Lower lobe of right lung (tissue), 2 donors: ENCODE results near the gene ATP8A1. TPM values are rescaled to one million over a fixed set of nuclear protein-coding genes. Genes with fewer than 3 reads are reported as not detected.

Experiments used
- ATAC-seq, 2 donors: fragments of 200-7000 bp; cut with Tn5 transposase; one replicate each; pipeline ENCODE4 v1.9.1; 2020 to 2022; ENCODE audit warnings: mild to moderate bottlenecking in 2 of 2, moderate library complexity in 2 of 2
- DNase-seq: peaks from one replicate; pipeline ENCODE4 v3.0.0-alpha.2; 2020
- H3K27ac ChIP-seq: fragments of 200-600 bp; one replicate; pipeline ENCODE4 v1.8.0; 2022
- H3K27me3 ChIP-seq: fragments of 200-600 bp; one replicate; pipeline ENCODE4 v1.8.0; 2022; ENCODE audit warnings: low read depth
- H3K36me3 ChIP-seq: fragments of 200-600 bp; one replicate; pipeline ENCODE4 v1.8.0; 2022; ENCODE audit warnings: mild to moderate bottlenecking
- H3K4me1 ChIP-seq: fragments of 200-600 bp; one replicate; pipeline ENCODE4 v1.8.0; 2022
- H3K4me3 ChIP-seq: fragments of 200-600 bp; one replicate; pipeline ENCODE4 v1.8.0; 2022; ENCODE audit warnings: mild to moderate bottlenecking
- H3K9me3 ChIP-seq: fragments of 200-600 bp; one replicate; pipeline ENCODE4 v1.8.0; 2022
- CTCF ChIP-seq: fragments of 200-600 bp; IDR thresholded peaks from one replicate; pipeline ENCODE4 v1.8.0; 2022; ENCODE audit warnings: antibody characterized with exemption, mild to moderate bottlenecking
- intact Hi-C: fragments of 100-400 bp; cut with DNase I; formaldehyde crosslinking; loops from one replicate; pipeline ENCODE4 v1.11.0; 2022
- total RNA-seq: library from RNA; stranded (reverse); fragmentation: NEBNext Ultra II Directional; extraction: Animal tissue kit (Norgen Biotek cat#: 25700); gene quantifications from one replicate; pipeline ENCODE4 v1.2.1, GENCODE V29; 2021
- donor health status: DM: no; HTN: yes; CAD: no; lungs with severe emphysema.

Gene ATP8A1
- total RNA-seq, 1 donor from 2014 or later = 84.7 TPM

GRCh38 chr4:42555828-42556227 lies 101.1 kb downstream of the ATP8A1 start:
- ATAC-seq (no peak), DNase-seq (no peak)
- H3K27ac ChIP-seq = no peak overlapping the region
- no peaks in the 10 kb centered on the region for H3K4me1 ChIP-seq
- H3K4me3 ChIP-seq = no peak overlapping the region
- no peaks in the 10 kb centered on the region for H3K27me3 ChIP-seq
- peaks cover 16% of the 10 kb centered on the region for H3K36me3 ChIP-seq
- TF ChIP-seq CTCF = no peak
- no peaks in the 10 kb centered on the region for H3K9me3 ChIP-seq
- intact Hi-C loops = no loop called here

- DNase-seq (no peak), ATAC-seq (no peak)
- Histone ChIP-seq H3K27ac (no peak overlapping the region), H3K9me3 (no peaks in the 10 kb centered on the region), H3K4me3 (no peak overlapping the region), H3K36me3 (peaks cover 22% of the 10 kb centered on the region), H3K4me1 (no peaks in the 10 kb centered on the region), H3K27me3 (no peaks in the 10 kb centered on the region)
- intact Hi-C loops = no loop called here
- TF ChIP-seq CTCF = no peak
Measured at GRCh38 chr4:42554072-42554471, 102.8 kb downstream of the ATP8A1 start.

GRCh38 chr4:42549896-42550295 lies 107.0 kb downstream of the ATP8A1 start:
- TF ChIP-seq CTCF = no peak
- DNase-seq = no peak
- no peaks in the 10 kb centered on the region for H3K9me3 ChIP-seq
- H3K27me3 ChIP-seq = no peaks in the 10 kb centered on the region
- intact Hi-C loops = no loop called here
- no peaks in the 10 kb centered on the region for H3K4me1 ChIP-seq
- H3K36me3 ChIP-seq = peaks cover 33% of the 10 kb centered on the region
- H3K4me3 ChIP-seq = no peak overlapping the region
- no peak for ATAC-seq
- no peak overlapping the region for H3K27ac ChIP-seq

GRCh38 chr4:42547805-42548204 lies 109.1 kb downstream of the ATP8A1 start:
- intact Hi-C loops = no loop called here
- no peak for ATAC-seq
- no peak for DNase-seq
- Histone ChIP-seq H3K4me3 (no peak overlapping the region), H3K36me3 (peaks cover 24% of the 10 kb centered on the region), H3K27ac (no peak overlapping the region), H3K9me3 (no peaks in the 10 kb centered on the region), H3K27me3 (no peaks in the 10 kb centered on the region), H3K4me1 (no peaks in the 10 kb centered on the region)
- TF ChIP-seq CTCF = no peak

GRCh38 chr4:42543762-42544161 lies 113.1 kb downstream of the ATP8A1 start:
- H3K27me3 ChIP-seq = no peaks in the 10 kb centered on the region
- H3K36me3 ChIP-seq = peaks cover 8% of the 10 kb centered on the region
- intact Hi-C loops = no loop called here
- no peak overlapping the region for H3K27ac ChIP-seq
- no peak for TF ChIP-seq CTCF
- DNase-seq (no peak), ATAC-seq (no peak)
- no peaks in the 10 kb centered on the region for H3K4me1 ChIP-seq
- H3K9me3 ChIP-seq = no peaks in the 10 kb centered on the region
- no peak overlapping the region for H3K4me3 ChIP-seq

- no peak for DNase-seq
- H3K9me3 ChIP-seq = no peaks in the 10 kb centered on the region
- intact Hi-C loops = no loop called here
Measured at GRCh38 chr4:42543126-42543525, 113.8 kb downstream of the ATP8A1 start.

More at GRCh38 chr4:42543126-42543525, 113.8 kb downstream of the ATP8A1 start:
- Histone ChIP-seq H3K27ac (no peak overlapping the region), H3K4me3 (no peak overlapping the region), H3K36me3 (peaks cover 1% of the 10 kb centered on the region), H3K4me1 (no peaks in the 10 kb centered on the region), H3K27me3 (no peaks in the 10 kb centered on the region)
- no peak for ATAC-seq
- no peak for TF ChIP-seq CTCF
